HEK293 (cell line): ENCODE results near the gene OPA3.

ENCODE experiments used
- BCL11A ChIP-seq: fragments of 450-650 bp; formaldehyde crosslinking; IDR thresholded peaks from 2 replicates; pipeline ENCODE4 v1.5.1; 2016; ENCODE audit warnings: low read depth, missing biosample characterization, missing genetic modification characterization
- CTCF ChIP-seq: fragments of 450-650 bp; formaldehyde crosslinking; IDR thresholded peaks from 2 replicates; pipeline ENCODE4 v1.5.1; 2016; ENCODE audit warnings: missing biosample characterization, missing genetic modification characterization
- GLIS1 ChIP-seq: fragments of 450-650 bp; formaldehyde crosslinking; IDR thresholded peaks from 2 replicates; pipeline ENCODE4 v1.5.1; 2016; ENCODE audit warnings: missing biosample characterization, missing genetic modification characterization
- HIC1 ChIP-seq: fragments of 450-650 bp; formaldehyde crosslinking; IDR thresholded peaks from 2 replicates; pipeline ENCODE4 v1.5.1; 2016; ENCODE audit warnings: missing biosample characterization, missing genetic modification characterization
- HOXD13 ChIP-seq: sonication (generic); formaldehyde crosslinking; IDR thresholded peaks from 2 replicates; pipeline ENCODE4 v1.8.0; 2022; ENCODE audit warnings: missing genetic modification reagents, borderline replicate concordance
- OSR2 ChIP-seq: fragments of 450-650 bp; formaldehyde crosslinking; IDR thresholded peaks from 2 replicates; pipeline ENCODE4 v1.5.1; 2016; ENCODE audit warnings: missing biosample characterization, missing genetic modification characterization
- REPIN1 ChIP-seq: fragments of 450-650 bp; formaldehyde crosslinking; IDR thresholded peaks from 2 replicates; pipeline ENCODE4 v1.5.1; 2017; ENCODE audit warnings: missing biosample characterization, missing genetic modification characterization, low read depth
- SP7 ChIP-seq: fragments of 450-650 bp; formaldehyde crosslinking; IDR thresholded peaks from 2 replicates; pipeline ENCODE4 v1.5.1; 2016; ENCODE audit warnings: missing biosample characterization, missing genetic modification characterization
- TRIM28 ChIP-seq: IDR thresholded peaks from 2 replicates; pipeline ENCODE4 v1.6.1; 2011; ENCODE audit warnings: low read length, control low read depth, borderline replicate concordance
- YY1 ChIP-seq: fragments of 450-650 bp; formaldehyde crosslinking; IDR thresholded peaks from 2 replicates; pipeline ENCODE4 v1.5.1; 2018; ENCODE audit warnings: missing biosample characterization, missing genetic modification characterization
- ZBTB10 ChIP-seq: fragments of 450-650 bp; formaldehyde crosslinking; IDR thresholded peaks from 2 replicates; pipeline ENCODE4 v1.5.1; 2016; ENCODE audit warnings: missing biosample characterization, missing genetic modification characterization
- ZBTB44 ChIP-seq: fragments of 450-650 bp; IDR thresholded peaks from 2 replicates; pipeline ENCODE4 v1.5.1; 2018; ENCODE audit warnings: missing biosample characterization, mild to moderate bottlenecking, missing genetic modification characterization
- ZBTB48 ChIP-seq: fragments of 450-650 bp; formaldehyde crosslinking; IDR thresholded peaks from 2 replicates; pipeline ENCODE4 v1.5.1; 2016; ENCODE audit warnings: missing biosample characterization, missing genetic modification characterization
- ZBTB6 ChIP-seq: fragments of 450-650 bp; formaldehyde crosslinking; IDR thresholded peaks from 2 replicates; pipeline ENCODE4 v1.5.1; 2017; ENCODE audit warnings: missing biosample characterization, missing genetic modification characterization
- ZBTB8A ChIP-seq: fragments of 450-650 bp; formaldehyde crosslinking; IDR thresholded peaks from 2 replicates; pipeline ENCODE4 v1.5.1; 2016; ENCODE audit warnings: missing biosample characterization, missing genetic modification characterization
- ZNF221 ChIP-seq: fragments of 450-650 bp; formaldehyde crosslinking; IDR thresholded peaks from 2 replicates; pipeline ENCODE4 v1.5.1; 2017; ENCODE audit warnings: missing biosample characterization, missing genetic modification characterization, borderline replicate concordance
- ZNF280C ChIP-seq: fragments of 450-650 bp; formaldehyde crosslinking; IDR thresholded peaks from 2 replicates; pipeline ENCODE4 v1.5.1; 2016; ENCODE audit warnings: missing biosample characterization, missing genetic modification characterization
- ZNF302 ChIP-seq: fragments of 450-650 bp; formaldehyde crosslinking; IDR thresholded peaks from 2 replicates; pipeline ENCODE4 v1.5.1; 2016; ENCODE audit warnings: missing biosample characterization, missing genetic modification characterization, low read depth
- ZNF341 ChIP-seq: fragments of 450-650 bp; formaldehyde crosslinking; IDR thresholded peaks from 2 replicates; pipeline ENCODE4; 2016; ENCODE audit warnings: low read depth, missing biosample characterization, missing genetic modification characterization
- ZNF350 ChIP-seq: fragments of 450-650 bp; formaldehyde crosslinking; IDR thresholded peaks from 2 replicates; pipeline ENCODE4 v1.5.0; 2017; ENCODE audit warnings: missing biosample characterization, mild to moderate bottlenecking, missing genetic modification characterization
- ZNF513 ChIP-seq: fragments of 450-650 bp; IDR thresholded peaks from 2 replicates; pipeline ENCODE4 v1.5.1; 2018; ENCODE audit warnings: missing biosample characterization, missing genetic modification characterization
- ZNF530 ChIP-seq: fragments of 450-650 bp; formaldehyde crosslinking; IDR thresholded peaks from 2 replicates; pipeline ENCODE4 v1.5.1; 2016; ENCODE audit warnings: low read depth, missing biosample characterization, missing genetic modification characterization
- ZNF600 ChIP-seq: fragments of 450-650 bp; formaldehyde crosslinking; IDR thresholded peaks from 2 replicates; pipeline ENCODE4 v1.5.1; 2016; ENCODE audit warnings: missing biosample characterization, missing genetic modification characterization
- ZNF660 ChIP-seq: fragments of 450-650 bp; IDR thresholded peaks from 2 replicates; pipeline ENCODE4 v1.5.1; 2018; ENCODE audit warnings: missing biosample characterization, mild to moderate bottlenecking, missing genetic modification characterization
- ZNF792 ChIP-seq: fragments of 450-650 bp; formaldehyde crosslinking; IDR thresholded peaks from 2 replicates; pipeline ENCODE4 v1.5.1; 2016; ENCODE audit warnings: missing biosample characterization, missing genetic modification characterization

OPA3 gene

GRCh38 chr19:45607071-45608029 lies 22.7 kb upstream of the OPA3 start (continued):
- no peak for TF ChIP-seq ZNF530
- no peak for TF ChIP-seq YY1 (tag by site-specific recombination)
- TF ChIP-seq ZNF280C: no peak
- TF ChIP-seq ZBTB8A (tag by site-specific recombination): peak; percentile 20; the same call in 1 of the 2 replicates
- TF ChIP-seq ZBTB6 (tag by site-specific recombination): peak; percentile 21; the same call in 1 of the 2 replicates
- TF ChIP-seq ZNF302 (tag by site-specific recombination): no peak
- no peak for TF ChIP-seq ZNF792 (tag by site-specific recombination)
- peak; percentile 93 for TF ChIP-seq ZBTB48 (tag by site-specific recombination)
- TF ChIP-seq ZNF600 (tag by site-specific recombination): 0 out of 2 replicates have a peak, but pooled peaks have one; percentile 30
- peak; percentile 34; the same call in 1 of the 2 replicates for TF ChIP-seq BCL11A (tag by site-specific recombination)
- no peak for TF ChIP-seq ZNF221
- TF ChIP-seq HOXD13 (CRISPR knock-in tag): no peak
- TF ChIP-seq ZNF660 (tag by site-specific recombination): peak; percentile 78
- 0 out of 2 replicates have a peak, but pooled peaks have one; percentile 6 for TF ChIP-seq OSR2 (tag by site-specific recombination)
- peak; percentile 26; the same call in 1 of the 2 replicates for TF ChIP-seq ZNF341 (tag by site-specific recombination)
- TF ChIP-seq ZBTB44 (tag by site-specific recombination): no peak
- TF ChIP-seq TRIM28: no peak
- TF ChIP-seq SP7 (tag by site-specific recombination): peak; percentile 60
- TF ChIP-seq CTCF (tag by site-specific recombination): peak; percentile 87
- no peak for TF ChIP-seq ZNF350 (tag by site-specific recombination)
- TF ChIP-seq HIC1 (tag by site-specific recombination): no peak
- TF ChIP-seq GLIS1 (tag by site-specific recombination): peak; percentile 93
- TF ChIP-seq REPIN1 (tag by site-specific recombination): no peak
- TF ChIP-seq ZNF513 (tag by site-specific recombination): no peak
- TF ChIP-seq ZBTB10 (tag by site-specific recombination): peak; percentile 45; the same call in 1 of the 2 replicates
